K562 (cell line): ENCODE data around the gene XPR1. TPM values are rescaled to one million over a fixed set of nuclear protein-coding genes. Genes with fewer than 3 reads are reported as not detected.

Experiments
- ATAC-seq: fragments of 200-7000 bp; cut with Tn5 transposase; 3 replicates; pipeline ENCODE4 v1.9.1; 2020; ENCODE audit warnings: moderate library complexity
- BruUV-seq: library from RNA; stranded (reverse); fragments of 400-500 nt; replicated peaks from 2 replicates; lab custom pipeline; 2021; lab: Mats Ljungman, UMichigan
- CTCF ChIA-PET: fragments of 300-600 bp; formaldehyde crosslinking; extraction: SDS; loops from one replicate; lab custom pipeline; 2021; ENCODE audit warnings: low intra/inter-chr PET ratio; lab: Yijun Ruan, JAX
- POLR2A ChIA-PET: fragments of 300-600, 350-650 bp; sonication (Branson Sonifier 250); formaldehyde crosslinking; extraction: SDS; loops from one replicate; lab custom pipeline; 2021; ENCODE audit warnings: antibody characterized with exemption, inconsistent platforms; lab: Yijun Ruan, JAX
- DNase-seq, 4 experiments: peaks; one replicate each; pipeline versions ENCODE4 v3.0.0 to v3.0.0-alpha.2; 2011 to 2018; ENCODE audit warnings: low spot score in 3 of 4, mixed read lengths in 3 of 4; ENCODE audit errors: extremely low read depth in 1 of 4
- FAIRE-seq: peaks from 2 replicates; lab custom pipeline; 2011; peaks lifted over from hg19 to GRCh38; lab: Jason Lieb, UNC
- H2AFZ ChIP-seq: 2 replicates; pipeline ENCODE4 v1.6.0; 2011; ENCODE audit warnings: low read depth, low read length, control low read depth, inconsistent platforms
- H3K27ac ChIP-seq: fragments of 200-600 bp; 3 replicates; pipeline ENCODE4 v1.8.0; 2011; ENCODE audit warnings: low read depth, mild to moderate bottlenecking, control low read depth, inconsistent platforms, low read length, moderate library complexity, mixed read lengths; ENCODE audit errors: extremely low read depth
- H3K27me3 ChIP-seq, 2 experiments: fragments of 300-600 bp in 1 of 2; 2 replicates in 1 of 2; 3 replicates in 1 of 2; pipeline versions ENCODE4 v1.6.0 to v1.8.0; 2011; ENCODE audit warnings: inconsistent platforms in 2 of 2, low read length in 2 of 2, mild to moderate bottlenecking in 1 of 2, mixed read lengths in 1 of 2, moderate library complexity in 1 of 2; ENCODE audit not compliant: control insufficient read depth in 2 of 2, insufficient read depth in 2 of 2
- H3K36me3 ChIP-seq: fragments of 300-600 bp; 3 replicates; pipeline ENCODE4 v1.8.0; 2011; ENCODE audit warnings: mild to moderate bottlenecking, low read length, inconsistent platforms; ENCODE audit not compliant: control insufficient read depth, insufficient read depth
- H3K4me1 ChIP-seq, 2 experiments: fragments of 200-600 bp in 1 of 2; replicated peaks in 1 of 2; 2 replicates in 1 of 2; 3 replicates in 1 of 2; pipeline versions ENCODE4 v1.5.1 to v1.8.0; 2011; ENCODE audit warnings: inconsistent platforms in 2 of 2, low read length in 2 of 2, mild to moderate bottlenecking in 1 of 2, mixed read lengths in 1 of 2, moderate library complexity in 1 of 2; ENCODE audit not compliant: control insufficient read depth in 2 of 2, insufficient read depth in 2 of 2
- H3K4me2 ChIP-seq: 2 replicates; pipeline ENCODE4 v1.6.1; 2011; ENCODE audit warnings: low read length, control low read depth, inconsistent platforms, mixed read lengths; ENCODE audit not compliant: insufficient read depth
- H3K4me3 ChIP-seq: fragments of 200-600 bp; sonication (generic), shearing (Covaris generic); 2 replicates; pipeline ENCODE4 v1.5.1; 2016; ENCODE audit warnings: control low read depth, inconsistent platforms
- H3K79me2 ChIP-seq: fragments of 200-600 bp; 3 replicates; pipeline ENCODE4 v1.8.0; 2011; ENCODE audit warnings: low read length, inconsistent platforms; ENCODE audit not compliant: control insufficient read depth, insufficient read depth
- H3K9ac ChIP-seq, 2 experiments: 2 replicates each; pipeline versions ENCODE4 v1.6.0 to v1.6.1; 2011; ENCODE audit warnings: low read depth in 2 of 2, low read length in 2 of 2, control low read depth in 1 of 2, inconsistent platforms in 1 of 2, mild to moderate bottlenecking in 1 of 2, mixed read lengths in 1 of 2; ENCODE audit not compliant: insufficient read depth in 1 of 2
- H3K9me1 ChIP-seq: one replicate; pipeline ENCODE4 v1.6.0; 2011; ENCODE audit warnings: inconsistent platforms, mild to moderate bottlenecking, low read length, moderate library complexity; ENCODE audit not compliant: control insufficient read depth, insufficient read depth
- H3K9me3 ChIP-seq: replicated peaks from 2 replicates; pipeline ENCODE4 v1.5.1; 2011; ENCODE audit warnings: low read depth, low read length, inconsistent platforms; ENCODE audit not compliant: control insufficient read depth, insufficient read depth
- H4K20me1 ChIP-seq: replicated peaks from 2 replicates; pipeline ENCODE4 v1.6.1; 2011; ENCODE audit warnings: low read length, inconsistent platforms, mixed read lengths; ENCODE audit not compliant: control insufficient read depth, insufficient read depth
- ATF3 ChIP-seq, 2 experiments: fragments of 450-650 bp in 1 of 2; sonication (generic) in 1 of 2; formaldehyde crosslinking in 1 of 2; IDR thresholded peaks in 1 of 2; conservative IDR thresholded peaks in 1 of 2; 2 replicates each; pipeline versions ENCODE4 v1.6.1 to v1.8.1; 2016 to 2023; ENCODE audit warnings: mild to moderate bottlenecking in 2 of 2, moderate library complexity in 2 of 2, inconsistent platforms in 1 of 2, missing genetic modification reagents in 1 of 2
- CEBPG ChIP-seq, 3 experiments: fragments of 200-800 bp in 1 of 3; sonication (Bioruptor generic) in 1 of 3; sonication (generic) in 1 of 3; formaldehyde crosslinking in 1 of 3; IDR thresholded peaks in 2 of 3; conservative IDR thresholded peaks in 1 of 3; 2 replicates each; pipeline versions ENCODE4 v1.6.1 to v1.8.0; 2016 to 2022; ENCODE audit warnings: missing compliant biosample characterization in 2 of 3, missing genetic modification characterization in 2 of 3, mild to moderate bottlenecking in 1 of 3, missing genetic modification reagents in 1 of 3
- FOXA3 ChIP-seq, 2 experiments: fragments of 450-650 bp in 1 of 2; sonication (generic) in 1 of 2; formaldehyde crosslinking; IDR thresholded peaks in 1 of 2; conservative IDR thresholded peaks in 1 of 2; 2 replicates each; pipeline versions ENCODE4 v1.4.0 to v1.8.0; 2020 to 2022; ENCODE audit warnings: mild to moderate bottlenecking in 2 of 2, missing genetic modification reagents in 1 of 2
- NFRKB ChIP-seq: fragments of 450-650 bp; IDR thresholded peaks from 2 replicates; pipeline ENCODE4 v1.6.1; 2016; ENCODE audit warnings: low read depth
- SMARCE1 ChIP-seq: fragments of 450-650 bp; IDR thresholded peaks from 2 replicates; pipeline ENCODE4 v1.7.1; 2016; ENCODE audit warnings: mild to moderate bottlenecking
- WGBS: fragments of 100-300 bp; shearing (Covaris generic); methylation state at CpG from one replicate; pipeline ENCODE4 v1.1.6; 2016; ENCODE audit warnings: low coverage, mixed read lengths; ENCODE audit not compliant: insufficient coverage; ENCODE audit errors: missing lambda C conversion rate; 5-methylcytosine and 5-hydroxymethylcytosine counted together
- in situ Hi-C: fragments of 300-500 bp; cut with MboI; formaldehyde crosslinking; loops from 4 replicates; pipeline ENCODE4 v1.15.0; 2018; ENCODE audit warnings: inconsistent platforms, mixed read lengths
- intact Hi-C: fragments of 100-400 bp; cut with micrococcal nuclease; formaldehyde crosslinking; loops from 2 replicates; pipeline ENCODE4 v1.14.2; 2022
- polyA plus RNA-seq, 8 experiments: library from polyadenylated mRNA; depleted of rRNA in 4 of 8; stranded (reverse) in 5 of 8; unstranded in 3 of 8; fragments of >200 nt; fragmentation: Nextera tagmentation in 2 of 8; fragmentation: Illumina TruSeq in 1 of 8; extraction: Ambion mirVana in 2 of 8; extraction: Trizol in 1 of 8; gene quantifications; 2 replicates each; pipeline versions ENCODE4 v1.2.1 to v1.2.3, GENCODE V29; 2011 to 2014; ENCODE audit warnings: inconsistent platforms in 1 of 8, missing spikeins in 1 of 8
- total RNA-seq, 7 experiments: library from RNA; depleted of rRNA in 6 of 7; stranded (reverse); fragments of >200 nt in 6 of 7; fragmentation: Illumina TruSeq in 2 of 7; extraction: Trizol in 2 of 7; gene quantifications; 2 replicates each; pipeline versions ENCODE4 v1.2.1 to v1.2.3, GENCODE V29; 2011 to 2021; ENCODE audit warnings: low replicate concordance in 1 of 7

Gene XPR1
- total and polyA plus RNA-seq, 9 of the 15 experiments (the other 6 are each of a cell fraction or from before 2014, with no cell fraction given) = 3.0 to 66.2 (median 38.6) TPM

GRCh38 chr1:180600343-180600742, 31.5 kb upstream of the XPR1 start:
- H3K4me1 ChIP-seq = peaks cover 17 to 25% of the 10 kb centered on the region in 2 experiments
- H3K27ac ChIP-seq = no peak overlapping the region
- H3K9me1 ChIP-seq = no peaks in the 10 kb centered on the region
- ATAC-seq = no peak
- DNase-seq = no peak
- H3K9ac ChIP-seq = peak overlapping the region in 1 of 2 experiments; percentile 15; a peak in 1 of 4 replicates
- TF ChIP-seq ATF3 (IDR thresholded peaks at IDR 0.05) = 0 out of 2 replicates have a peak, but pooled peaks have one; percentile 33
- TF ChIP-seq ATF3 (CRISPR knock-in tag; conservative IDR thresholded peaks at IDR 0.05) = no peak
- TF ChIP-seq FOXA3 (CRISPR knock-in tag; conservative IDR thresholded peaks at IDR 0.05 in 1 of 2, IDR thresholded peaks at IDR 0.05 in 1 of 2) = no peak
- peak; percentile 60 for TF ChIP-seq CEBPG (CRISPR knock-in tag; IDR thresholded peaks at IDR 0.05)
- TF ChIP-seq CEBPG (tag; conservative IDR thresholded peaks at IDR 0.05 in 1 of 2, IDR thresholded peaks at IDR 0.05 in 1 of 2) = 0 out of 4 replicates have a peak, but pooled peaks of 1 of the 2 experiments have one; percentile 25
- 0 out of 2 replicates have a peak, but pooled peaks have one; percentile 25 for TF ChIP-seq NFRKB
- 0 out of 2 replicates have a peak, but pooled peaks have one; percentile 25 for TF ChIP-seq SMARCE1
- 95% methylated on average over 1 of the region's 1 CpG for WGBS
- no peaks in the 10 kb centered on the region for H3K27me3 ChIP-seq
- no peak overlapping the region for H3K4me2 ChIP-seq
- no peak for FAIRE-seq
- no peak overlapping the region for H3K4me3 ChIP-seq
- BruUV-seq = no TSS peak
- no peaks in the 10 kb centered on the region for H4K20me1 ChIP-seq
- no peaks in the 10 kb centered on the region for H3K9me3 ChIP-seq
- in situ Hi-C loops (no loop called here), intact Hi-C loops (no loop called here)
- H3K36me3 ChIP-seq = no peaks in the 10 kb centered on the region
- ChIA-PET CTCF (no interaction called here), POLR2A (interaction anchor here (1.1 to 2.3 kb wide), 2 partner anchors 8 to 10 kb away, joined by 3 to 19 read pairs; no protein-coding TSS in a partner anchor)
- peak overlapping the region; percentile 26 for H2AFZ ChIP-seq
- H3K79me2 ChIP-seq = no peaks in the 10 kb centered on the region
